RCC 7860 (cell line): ENCODE data around the gene G6PC3.

Experiments
- DNase-seq: peaks from one replicate; pipeline ENCODE4 v3.0.0-alpha.2; 2015; ENCODE audit warnings: low spot score
- FAIRE-seq: peaks from 2 replicates; lab custom pipeline; 2012; peaks lifted over from hg19 to GRCh38; lab: Jason Lieb, UNC

G6PC3 gene

GRCh38 chr17:44059101-44059892 is 11.2 kb upstream of the G6PC3 start:
- DNase-seq (no peak), FAIRE-seq (no peak)

- FAIRE-seq = no peak
- no peak for DNase-seq
Observed at GRCh38 chr17:44061446-44061845, 9.1 kb upstream of the G6PC3 start.

- FAIRE-seq = no peak
Observed at GRCh38 chr17:44062871-44063270, 7.7 kb upstream of the G6PC3 start.

GRCh38 chr17:44063704-44064639 is 6.6 kb upstream of the G6PC3 start:
- FAIRE-seq (no peak), DNase-seq (no peak)

More at GRCh38 chr17:44062871-44063270, 7.7 kb upstream of the G6PC3 start:
- no peak for DNase-seq

GRCh38 chr17:44065668-44066203 is 4.8 kb upstream of the G6PC3 start:
- FAIRE-seq (no peak), DNase-seq (no peak)

- FAIRE-seq (no peak), DNase-seq (peak; percentile 74)
Observed at GRCh38 chr17:44066204-44066930, 4.2 kb upstream of the G6PC3 start, which contains the start of gene LSM12. TSS of gene LSM12 (minus strand) at chr17:44066671. CDS start at chr17:44066587, 84 bp downstream.

GRCh38 chr17:44067545-44067940 is 3.0 kb upstream of the G6PC3 start:
- no peak for FAIRE-seq

GRCh38 chr17:44069974-44070454 is 521 bp upstream of the G6PC3 start:
- FAIRE-seq = no peak

More at GRCh38 chr17:44067545-44067940, 3.0 kb upstream of the G6PC3 start:
- no peak for DNase-seq

GRCh38 chr17:44071198-44071520 is 624 bp downstream of the G6PC3 start:
- no peak for DNase-seq
- FAIRE-seq = no peak

More at GRCh38 chr17:44069974-44070454, 521 bp upstream of the G6PC3 start:
- no peak for DNase-seq

GRCh38 chr17:44071772-44072171 is 1.2 kb downstream of the G6PC3 start:
- DNase-seq = no peak

GRCh38 chr17:44074231-44074910 is 3.8 kb downstream of the G6PC3 start:
- FAIRE-seq (no peak), DNase-seq (no peak)

More at GRCh38 chr17:44071772-44072171, 1.2 kb downstream of the G6PC3 start:
- FAIRE-seq = no peak

GRCh38 chr17:44074911-44075285 is 4.4 kb downstream of the G6PC3 start:
- FAIRE-seq (no peak), DNase-seq (no peak)

- FAIRE-seq (no peak), DNase-seq (no peak)
Observed at GRCh38 chr17:44075598-44076293, 5.2 kb downstream of the G6PC3 start.

- no peak for FAIRE-seq
- DNase-seq = no peak
Observed at GRCh38 chr17:44076716-44077594, 6.4 kb downstream of the G6PC3 start.

GRCh38 chr17:44077595-44077909 is 7.0 kb downstream of the G6PC3 start:
- FAIRE-seq (no peak), DNase-seq (no peak)

GRCh38 chr17:44078412-44078811 is 7.9 kb downstream of the G6PC3 start:
- no peak for FAIRE-seq

GRCh38 chr17:44079877-44080821 is 9.6 kb downstream of the G6PC3 start:
- FAIRE-seq (no peak), DNase-seq (no peak)

More at GRCh38 chr17:44078412-44078811, 7.9 kb downstream of the G6PC3 start:
- no peak for DNase-seq
